Measurements from ENCODE around the gene GAA.

The GAA gene

GRCh38 chr17:80158846-80159245, 57.5 kb downstream of the GAA start:
- no peak for DNase-seq
- peak overlapping the region; percentile 31; the same call in 1 of the 2 replicates for H3K4me3 ChIP-seq (ENCODE audit: low read depth, low read length)
- peaks cover 2% of the 10 kb centered on the region; the same call in 1 of the 2 replicates for H3K9me3 ChIP-seq
- no peak for TF ChIP-seq CTCF (IDR thresholded peaks at IDR 0.05; ENCODE audit: low read depth, low read length)
- no peaks in the 10 kb centered on the region for H3K27me3 ChIP-seq
- peaks cover 25% of the 10 kb centered on the region for H3K4me1 ChIP-seq
- no peaks in the 10 kb centered on the region for H3K36me3 ChIP-seq

GRCh38 chr17:80160536-80160935, 59.2 kb downstream of the GAA start:
- no peak for TF ChIP-seq CTCF (IDR thresholded peaks at IDR 0.05; ENCODE audit: low read depth, low read length)
- Histone ChIP-seq H3K4me3 (ENCODE audit: low read depth, low read length) (no peak overlapping the region; the same call in 1 of the 2 replicates), H3K9me3 (peaks cover 2% of the 10 kb centered on the region; the same call in 1 of the 2 replicates), H3K4me1 (peaks cover 25% of the 10 kb centered on the region), H3K27me3 (no peaks in the 10 kb centered on the region), H3K36me3 (no peaks in the 10 kb centered on the region)
- DNase-seq = no peak

- no peak for DNase-seq
- TF ChIP-seq CTCF (IDR thresholded peaks at IDR 0.05; ENCODE audit: low read depth, low read length) = no peak
- Histone ChIP-seq H3K4me1 (peaks cover 25% of the 10 kb centered on the region), H3K4me3 (ENCODE audit: low read depth, low read length) (no peak overlapping the region), H3K27me3 (no peaks in the 10 kb centered on the region), H3K36me3 (no peaks in the 10 kb centered on the region), H3K9me3 (no peaks in the 10 kb centered on the region)
These were observed 62.0 kb downstream of the GAA start for GRCh38 chr17:80163336-80163735.

- H3K4me3 ChIP-seq (ENCODE audit: low read depth, low read length) = no peak overlapping the region
- H3K27me3 ChIP-seq = no peaks in the 10 kb centered on the region
- no peaks in the 10 kb centered on the region; the same call in 1 of the 2 replicates for H3K9me3 ChIP-seq
- DNase-seq = no peak
- TF ChIP-seq CTCF (IDR thresholded peaks at IDR 0.05; ENCODE audit: low read depth, low read length) = no peak
- no peaks in the 10 kb centered on the region for H3K36me3 ChIP-seq
- peaks cover 19% of the 10 kb centered on the region for H3K4me1 ChIP-seq
These were observed 62.8 kb downstream of the GAA start for GRCh38 chr17:80164185-80164584.

- Histone ChIP-seq H3K9me3 (no peaks in the 10 kb centered on the region; the same call in 1 of the 2 replicates), H3K4me1 (no peaks in the 10 kb centered on the region), H3K27me3 (no peaks in the 10 kb centered on the region), H3K4me3 (ENCODE audit: low read depth, low read length) (no peak overlapping the region), H3K36me3 (no peaks in the 10 kb centered on the region)
- DNase-seq = no peak
- no peak for TF ChIP-seq CTCF (IDR thresholded peaks at IDR 0.05; ENCODE audit: low read depth, low read length)
These were observed 65.1 kb downstream of the GAA start for GRCh38 chr17:80166446-80166845.

GRCh38 chr17:80168371-80168770, 67.0 kb downstream of the GAA start:
- Histone ChIP-seq H3K27me3 (no peaks in the 10 kb centered on the region), H3K9me3 (no peaks in the 10 kb centered on the region; the same call in 1 of the 2 replicates), H3K4me3 (ENCODE audit: low read depth, low read length) (no peak overlapping the region), H3K36me3 (no peaks in the 10 kb centered on the region), H3K4me1 (no peaks in the 10 kb centered on the region)
- TF ChIP-seq CTCF (IDR thresholded peaks at IDR 0.05; ENCODE audit: low read depth, low read length) = no peak
- no peak for DNase-seq

Data from BE2C (cell line).